ENCODE data around the gene CRY1. TPM values are rescaled to one million over a fixed set of nuclear protein-coding genes. Genes with fewer than 3 reads are reported as not detected.

CRY1 gene
- 20.2 TPM for polyA plus RNA-seq (2012; ENCODE audit: insufficient read length, low read depth)

GRCh38 chr12:107093417-107094182, at the start of gene CRY1:
Gene CRY1, minus strand, starts transcription at chr12:107093549. Its CDS starts 588 bp downstream, at chr12:107092961.
- TF ChIP-seq TAF1 (IDR thresholded peaks at IDR 0.05; ENCODE audit: borderline replicate concordance, insufficient read depth, low read length): peak; percentile 75; the same call in 1 of the 2 replicates
- no peak for TF ChIP-seq REST (IDR thresholded peaks at IDR 0.05; ENCODE audit: insufficient read depth in 1 of 2, low read depth in 2 of 2, low read length in 2 of 2)
- peak; percentile 60 for TF ChIP-seq FOXP2 (optimal IDR thresholded peaks at IDR 0.05; ENCODE audit: borderline replicate concordance, extremely low read depth, extremely low read length, insufficient read depth)
- TF ChIP-seq SIN3A (IDR thresholded peaks at IDR 0.05; ENCODE audit: borderline replicate concordance, insufficient read depth, low read length): peak; percentile 92; the same call in 1 of the 2 replicates
- TF ChIP-seq POLR2AphosphoS5 (IDR thresholded peaks at IDR 0.05; ENCODE audit: low read depth, low read length): peak; percentile 50; the same call in 1 of the 2 replicates

DNA sequence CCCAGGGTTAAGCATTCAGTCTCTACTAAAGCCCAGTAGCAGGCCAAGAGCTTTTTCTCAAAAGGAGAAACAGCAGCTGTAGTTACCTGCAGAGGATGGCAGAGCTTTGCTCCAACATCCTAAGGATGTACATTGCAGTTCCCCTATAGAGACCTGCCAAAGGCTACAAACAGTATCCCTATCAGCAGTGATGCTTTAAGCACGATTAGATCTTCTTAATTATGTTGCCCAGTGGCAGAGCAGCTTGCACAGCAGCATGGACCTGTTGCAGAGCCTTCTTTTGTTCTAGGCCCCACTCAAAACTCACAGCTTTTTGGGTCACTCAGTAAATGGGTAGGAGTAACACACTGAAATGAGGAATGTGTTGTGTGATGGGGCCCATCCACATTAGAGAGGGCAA, 46.4 kb upstream of the CRY1 start:
- TF ChIP-seq REST (IDR thresholded peaks at IDR 0.05; ENCODE audit: insufficient read depth in 1 of 2, low read depth in 2 of 2, low read length in 2 of 2): no peak
- no peak for TF ChIP-seq FOXP2 (optimal IDR thresholded peaks at IDR 0.05; ENCODE audit: borderline replicate concordance, extremely low read depth, extremely low read length, insufficient read depth)
- no peak for TF ChIP-seq TAF1 (IDR thresholded peaks at IDR 0.05; ENCODE audit: borderline replicate concordance, insufficient read depth, low read length)
- no peak for TF ChIP-seq POLR2AphosphoS5 (IDR thresholded peaks at IDR 0.05; ENCODE audit: low read depth, low read length)
- no peak for TF ChIP-seq SIN3A (IDR thresholded peaks at IDR 0.05; ENCODE audit: borderline replicate concordance, insufficient read depth, low read length)

GRCh38 chr12:107138990-107139389, 45.6 kb upstream of the CRY1 start:
- TF ChIP-seq FOXP2 (optimal IDR thresholded peaks at IDR 0.05; ENCODE audit: borderline replicate concordance, extremely low read depth, extremely low read length, insufficient read depth) (no peak), REST (IDR thresholded peaks at IDR 0.05; ENCODE audit: insufficient read depth in 1 of 2, low read depth in 2 of 2, low read length in 2 of 2) (no peak), POLR2AphosphoS5 (IDR thresholded peaks at IDR 0.05; ENCODE audit: low read depth, low read length) (no peak), TAF1 (IDR thresholded peaks at IDR 0.05; ENCODE audit: borderline replicate concordance, insufficient read depth, low read length) (no peak)

- no peak for TF ChIP-seq SIN3A (IDR thresholded peaks at IDR 0.05; ENCODE audit: borderline replicate concordance, insufficient read depth, low read length)
- TF ChIP-seq FOXP2 (optimal IDR thresholded peaks at IDR 0.05; ENCODE audit: borderline replicate concordance, extremely low read depth, extremely low read length, insufficient read depth): no peak
- TF ChIP-seq REST (IDR thresholded peaks at IDR 0.05; ENCODE audit: insufficient read depth in 1 of 2, low read depth in 2 of 2, low read length in 2 of 2): no peak
- no peak for TF ChIP-seq POLR2AphosphoS5 (IDR thresholded peaks at IDR 0.05; ENCODE audit: low read depth, low read length)
- no peak for TF ChIP-seq TAF1 (IDR thresholded peaks at IDR 0.05; ENCODE audit: borderline replicate concordance, insufficient read depth, low read length)
These were observed 41.8 kb upstream of the CRY1 start for GRCh38 chr12:107135177-107135576.

All from PFSK-1 (cell line).